Neural cell (in vitro differentiated cells): Measurements from ENCODE around the gene ACTR1B.

Experiments
- EP300 ChIP-seq: fragments of 450-650 bp; conservative IDR thresholded peaks from 2 replicates; pipeline ENCODE4 v1.6.1; 2014; ENCODE audit warnings: antibody characterized with exemption, mild to moderate bottlenecking, moderate library complexity; ENCODE audit not compliant: poor library complexity, severe bottlenecking
- EZH2 ChIP-seq: fragments of 200-600, 300-800 bp; shearing (Covaris generic), sonication (generic); IDR thresholded peaks from 2 replicates; pipeline ENCODE4 v1.6.1; 2014; ENCODE audit warnings: antibody characterized with exemption, low read length, borderline replicate concordance, mild to moderate bottlenecking; ENCODE audit not compliant: insufficient read depth, poor library complexity, severe bottlenecking
- POLR2AphosphoS5 ChIP-seq: IDR thresholded peaks from 2 replicates; pipeline ENCODE4 v1.6.1; 2012
- RAD21 ChIP-seq: fragments of 450-650 bp; conservative IDR thresholded peaks from 2 replicates; pipeline ENCODE4 v1.6.1; 2014; ENCODE audit warnings: antibody characterized with exemption, mild to moderate bottlenecking, moderate library complexity
- SMC3 ChIP-seq: fragments of 450-650 bp; conservative IDR thresholded peaks from 2 replicates; pipeline ENCODE4 v1.6.1; 2014; ENCODE audit warnings: antibody characterized with exemption, mild to moderate bottlenecking, moderate library complexity; ENCODE audit not compliant: poor library complexity
- TAF1 ChIP-seq: IDR thresholded peaks from 2 replicates; pipeline ENCODE4 v1.6.1; 2012; ENCODE audit warnings: low read depth
- TF ChIP-seq, protein P1 (sequence below): fragments of 450-650 bp; IDR thresholded peaks from 2 replicates; pipeline ENCODE4 v1.5.1; 2014; ENCODE audit warnings: antibody characterized with exemption, mild to moderate bottlenecking, moderate library complexity; ENCODE audit not compliant: poor library complexity, severe bottlenecking
- TF ChIP-seq, protein P2 (sequence below): IDR thresholded peaks from 2 replicates; pipeline ENCODE4 v1.6.1; 2012; ENCODE audit warnings: borderline replicate concordance

DNA sequence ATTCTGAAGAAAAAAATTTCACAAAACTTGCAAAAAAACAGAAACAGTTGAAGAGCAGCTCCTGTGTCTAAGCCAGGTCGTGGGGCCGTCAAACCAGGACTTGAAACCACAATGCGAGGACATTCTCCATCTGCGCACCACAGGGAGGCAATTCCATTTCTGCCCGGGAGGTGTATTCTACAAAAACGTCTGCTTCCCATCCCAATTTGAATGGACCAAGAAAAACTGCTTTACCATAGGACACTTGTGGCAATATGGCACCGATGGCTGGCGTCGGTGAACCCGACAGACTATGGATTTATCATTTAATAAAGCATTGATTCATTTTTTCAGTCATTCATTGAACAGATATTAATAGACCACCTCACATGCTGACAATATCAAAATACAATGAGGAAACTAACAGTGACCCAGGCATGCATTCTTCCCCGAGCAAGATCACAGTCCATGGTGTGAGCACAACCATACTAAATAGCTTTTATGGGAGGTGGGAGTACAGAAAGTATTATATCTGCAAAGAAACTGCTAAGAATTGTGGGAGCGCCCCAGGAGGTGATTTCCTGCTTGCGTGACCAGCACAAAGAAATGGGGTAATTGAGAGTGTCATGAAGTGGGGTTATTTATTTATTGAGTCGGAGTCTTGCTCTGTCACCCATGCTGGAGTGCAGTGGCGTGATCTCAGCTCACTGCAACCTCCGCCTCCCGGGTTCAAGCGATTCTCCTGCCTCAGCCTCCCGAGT, 39.1 kb upstream of the ACTR1B start:
- no peak for TF ChIP-seq SMC3
- TF ChIP-seq POLR2AphosphoS5 = no peak
- TF ChIP-seq, protein P1, sequence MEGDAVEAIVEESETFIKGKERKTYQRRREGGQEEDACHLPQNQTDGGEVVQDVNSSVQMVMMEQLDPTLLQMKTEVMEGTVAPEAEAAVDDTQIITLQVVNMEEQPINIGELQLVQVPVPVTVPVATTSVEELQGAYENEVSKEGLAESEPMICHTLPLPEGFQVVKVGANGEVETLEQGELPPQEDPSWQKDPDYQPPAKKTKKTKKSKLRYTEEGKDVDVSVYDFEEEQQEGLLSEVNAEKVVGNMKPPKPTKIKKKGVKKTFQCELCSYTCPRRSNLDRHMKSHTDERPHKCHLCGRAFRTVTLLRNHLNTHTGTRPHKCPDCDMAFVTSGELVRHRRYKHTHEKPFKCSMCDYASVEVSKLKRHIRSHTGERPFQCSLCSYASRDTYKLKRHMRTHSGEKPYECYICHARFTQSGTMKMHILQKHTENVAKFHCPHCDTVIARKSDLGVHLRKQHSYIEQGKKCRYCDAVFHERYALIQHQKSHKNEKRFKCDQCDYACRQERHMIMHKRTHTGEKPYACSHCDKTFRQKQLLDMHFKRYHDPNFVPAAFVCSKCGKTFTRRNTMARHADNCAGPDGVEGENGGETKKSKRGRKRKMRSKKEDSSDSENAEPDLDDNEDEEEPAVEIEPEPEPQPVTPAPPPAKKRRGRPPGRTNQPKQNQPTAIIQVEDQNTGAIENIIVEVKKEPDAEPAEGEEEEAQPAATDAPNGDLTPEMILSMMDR = no peak
- no peak for TF ChIP-seq EZH2
- no peak for TF ChIP-seq RAD21
- TF ChIP-seq EP300 = no peak
- TF ChIP-seq, protein P2, sequence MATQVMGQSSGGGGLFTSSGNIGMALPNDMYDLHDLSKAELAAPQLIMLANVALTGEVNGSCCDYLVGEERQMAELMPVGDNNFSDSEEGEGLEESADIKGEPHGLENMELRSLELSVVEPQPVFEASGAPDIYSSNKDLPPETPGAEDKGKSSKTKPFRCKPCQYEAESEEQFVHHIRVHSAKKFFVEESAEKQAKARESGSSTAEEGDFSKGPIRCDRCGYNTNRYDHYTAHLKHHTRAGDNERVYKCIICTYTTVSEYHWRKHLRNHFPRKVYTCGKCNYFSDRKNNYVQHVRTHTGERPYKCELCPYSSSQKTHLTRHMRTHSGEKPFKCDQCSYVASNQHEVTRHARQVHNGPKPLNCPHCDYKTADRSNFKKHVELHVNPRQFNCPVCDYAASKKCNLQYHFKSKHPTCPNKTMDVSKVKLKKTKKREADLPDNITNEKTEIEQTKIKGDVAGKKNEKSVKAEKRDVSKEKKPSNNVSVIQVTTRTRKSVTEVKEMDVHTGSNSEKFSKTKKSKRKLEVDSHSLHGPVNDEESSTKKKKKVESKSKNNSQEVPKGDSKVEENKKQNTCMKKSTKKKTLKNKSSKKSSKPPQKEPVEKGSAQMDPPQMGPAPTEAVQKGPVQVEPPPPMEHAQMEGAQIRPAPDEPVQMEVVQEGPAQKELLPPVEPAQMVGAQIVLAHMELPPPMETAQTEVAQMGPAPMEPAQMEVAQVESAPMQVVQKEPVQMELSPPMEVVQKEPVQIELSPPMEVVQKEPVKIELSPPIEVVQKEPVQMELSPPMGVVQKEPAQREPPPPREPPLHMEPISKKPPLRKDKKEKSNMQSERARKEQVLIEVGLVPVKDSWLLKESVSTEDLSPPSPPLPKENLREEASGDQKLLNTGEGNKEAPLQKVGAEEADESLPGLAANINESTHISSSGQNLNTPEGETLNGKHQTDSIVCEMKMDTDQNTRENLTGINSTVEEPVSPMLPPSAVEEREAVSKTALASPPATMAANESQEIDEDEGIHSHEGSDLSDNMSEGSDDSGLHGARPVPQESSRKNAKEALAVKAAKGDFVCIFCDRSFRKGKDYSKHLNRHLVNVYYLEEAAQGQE = no peak
- no peak for TF ChIP-seq TAF1
